GM04504 (cell line): ENCODE data around the gene USP6NL.

Experiments used
- DNase-seq: peaks from one replicate; pipeline ENCODE4 v3.0.0-alpha.2; 2012; ENCODE audit warnings: low read depth

Gene USP6NL

DNA sequence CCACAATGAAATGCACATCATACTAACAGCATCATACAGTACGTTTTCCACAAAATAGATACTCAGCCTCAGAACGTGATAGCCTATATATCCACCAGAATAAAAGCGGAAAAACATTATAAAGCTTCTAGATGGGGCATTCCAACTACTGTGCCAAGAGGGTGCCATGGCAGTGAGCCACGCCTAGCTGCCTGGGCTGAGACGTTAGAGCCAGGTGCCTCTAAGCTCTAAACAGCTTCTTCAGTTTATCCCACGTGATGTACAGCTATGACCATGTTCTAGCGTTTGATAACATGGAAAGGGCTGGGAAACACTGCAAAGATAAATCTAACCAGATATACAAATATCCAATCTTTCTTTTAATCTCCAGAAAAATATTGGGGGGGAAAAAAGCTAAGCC is 17.8 kb downstream of the USP6NL start:
- no peak for DNase-seq

DNA sequence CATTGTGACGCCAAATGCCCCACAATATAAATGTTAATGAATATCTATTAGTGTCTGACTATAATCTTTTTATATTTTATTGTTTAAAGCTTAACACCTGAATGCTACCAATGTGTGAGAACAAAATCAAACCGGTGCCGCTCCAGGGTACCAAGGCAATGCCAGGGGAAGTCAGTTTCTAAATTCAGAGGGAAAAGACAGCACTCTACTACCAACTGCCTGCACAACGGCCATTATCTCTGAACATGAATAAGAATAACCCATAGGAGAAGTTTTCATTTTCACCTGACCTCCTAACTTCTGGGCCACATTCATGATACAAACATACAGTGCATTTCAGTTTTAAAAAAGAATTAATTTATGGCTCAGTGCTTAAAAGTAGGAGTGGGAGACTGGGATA is 21.7 kb downstream of the USP6NL start:
- DNase-seq = no peak

DNA sequence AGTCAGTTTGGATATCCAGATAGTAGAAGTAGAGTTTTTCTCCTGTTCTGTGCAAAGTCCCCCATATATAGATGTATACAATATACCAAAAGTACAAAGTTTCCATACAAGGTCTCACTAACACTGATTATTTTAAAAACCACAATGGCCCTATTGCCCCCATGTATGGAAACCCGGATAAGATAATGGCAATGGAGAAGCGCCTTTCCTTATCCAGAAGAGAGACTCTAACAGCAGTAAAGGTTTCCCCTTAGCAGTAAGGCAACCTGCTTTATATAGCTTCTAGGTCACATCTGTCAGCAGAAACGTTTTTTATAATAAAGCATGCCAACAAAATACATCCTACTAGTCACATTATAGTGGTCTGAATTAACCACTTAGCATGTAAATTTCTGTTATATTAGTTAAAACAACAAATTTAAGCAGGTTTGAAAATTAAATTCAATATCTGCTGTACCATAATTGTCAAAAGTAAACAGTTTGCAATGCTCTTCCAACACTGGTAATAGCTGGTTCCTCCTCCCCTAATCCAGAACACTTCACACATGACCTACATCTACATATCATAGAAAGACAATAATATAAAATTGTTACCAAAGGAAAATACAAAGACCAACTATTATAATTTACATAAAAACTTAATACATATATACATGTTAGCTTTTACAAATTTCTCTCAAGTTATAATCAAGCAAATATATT is 22.4 kb downstream of the USP6NL start:
- no peak for DNase-seq

DNA sequence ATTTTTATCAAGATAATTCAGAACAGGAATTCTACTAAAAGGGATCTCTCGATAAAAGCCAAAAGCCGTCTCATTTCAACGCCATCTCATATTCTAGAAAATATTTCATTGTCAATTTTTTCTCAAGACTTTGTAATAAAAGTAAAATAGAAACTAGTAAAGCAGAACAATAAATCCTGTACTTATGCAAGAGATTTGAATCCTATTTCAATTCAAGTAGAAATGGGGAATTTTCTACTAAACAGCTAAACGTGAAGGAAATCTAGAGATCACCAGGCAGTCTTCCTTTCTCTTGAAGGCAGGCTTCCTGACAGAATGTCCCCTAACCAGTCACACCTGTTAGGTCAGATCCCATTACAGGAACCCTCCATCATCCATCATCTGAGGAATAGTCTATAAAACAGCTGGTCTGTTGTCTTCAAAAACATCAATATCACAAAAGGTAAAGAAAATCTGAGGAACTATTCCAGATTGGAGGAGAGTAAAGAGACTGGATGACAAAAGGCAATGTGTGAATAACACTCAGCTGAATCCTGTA is 23.7 kb downstream of the USP6NL start:
- DNase-seq = no peak

DNA sequence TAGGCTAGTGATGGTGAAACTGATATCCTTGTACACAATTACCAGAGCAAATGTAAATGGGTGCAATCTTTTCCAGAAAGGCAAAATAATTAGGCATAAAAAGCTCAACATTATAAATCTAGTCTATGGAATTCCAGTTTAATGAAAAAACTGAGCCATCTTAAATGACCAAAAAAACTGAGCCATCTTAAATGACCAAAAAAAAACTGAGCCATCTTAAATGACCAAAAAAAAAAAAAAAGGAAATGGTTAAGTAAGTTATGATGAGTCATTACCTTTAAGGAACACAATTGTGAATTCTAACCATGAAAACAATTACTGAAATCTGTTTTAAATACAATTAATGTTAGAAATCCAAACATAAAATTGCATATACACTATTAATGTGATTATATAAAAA is 25.3 kb downstream of the USP6NL start:
- DNase-seq = no peak

DNA sequence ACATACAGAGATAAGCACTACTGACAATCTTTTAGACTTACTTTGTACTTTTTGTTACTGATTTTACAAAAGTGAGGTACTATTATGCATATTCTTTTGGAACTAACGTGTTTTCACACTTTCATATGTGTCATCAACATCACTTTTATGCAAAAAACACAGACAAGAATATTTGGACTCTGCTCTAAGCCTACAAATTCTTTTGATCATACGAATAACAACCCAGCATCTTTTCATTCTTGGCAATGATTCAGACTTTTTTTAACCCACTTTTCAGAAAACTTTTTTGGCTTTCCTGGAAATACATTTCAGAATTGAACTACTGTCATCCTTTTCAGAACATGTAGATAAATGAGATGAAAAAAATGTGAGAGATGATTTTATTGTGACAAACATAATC is 30.2 kb downstream of the USP6NL start:
- DNase-seq = no peak

DNA sequence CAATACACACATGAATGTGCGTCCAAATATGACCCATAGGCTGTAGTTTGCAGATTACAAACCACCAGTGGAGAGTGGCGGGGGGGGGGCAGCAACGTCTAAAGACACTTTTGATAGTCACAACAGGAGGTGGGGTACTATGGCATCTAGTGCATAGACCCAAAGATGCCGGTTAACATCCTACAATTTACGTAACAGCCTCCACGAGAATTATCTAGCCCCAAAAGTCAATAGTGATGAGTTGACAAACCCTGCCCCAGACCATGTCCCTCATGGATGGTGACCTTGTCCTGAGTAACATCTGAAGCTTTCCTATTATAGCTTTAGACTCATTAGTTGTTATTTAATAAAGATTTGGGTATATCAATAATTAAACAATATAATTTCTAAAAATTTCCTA is 31.6 kb downstream of the USP6NL start:
- DNase-seq = no peak

DNA sequence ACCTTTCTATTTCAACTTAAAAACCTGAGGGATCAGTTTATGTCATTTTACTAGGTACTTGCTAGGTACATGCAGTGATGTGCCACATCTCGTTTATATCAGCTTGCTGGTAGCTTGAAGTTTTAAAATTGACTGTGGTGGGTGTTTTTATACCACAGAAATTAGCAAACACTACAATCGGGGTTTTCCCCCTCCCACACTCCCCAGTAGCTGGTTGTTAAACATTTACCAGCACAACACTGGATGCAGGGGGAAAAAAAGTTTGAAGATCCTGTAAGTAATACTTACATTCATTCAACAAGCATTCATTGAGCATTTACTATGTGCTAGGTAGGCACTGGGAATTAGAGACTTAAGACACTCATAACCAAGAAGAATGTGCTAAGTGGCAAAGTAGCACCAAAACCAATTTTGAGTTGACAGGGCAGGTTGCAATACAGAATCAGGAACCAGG is 32.6 kb downstream of the USP6NL start:
- no peak for DNase-seq

DNA sequence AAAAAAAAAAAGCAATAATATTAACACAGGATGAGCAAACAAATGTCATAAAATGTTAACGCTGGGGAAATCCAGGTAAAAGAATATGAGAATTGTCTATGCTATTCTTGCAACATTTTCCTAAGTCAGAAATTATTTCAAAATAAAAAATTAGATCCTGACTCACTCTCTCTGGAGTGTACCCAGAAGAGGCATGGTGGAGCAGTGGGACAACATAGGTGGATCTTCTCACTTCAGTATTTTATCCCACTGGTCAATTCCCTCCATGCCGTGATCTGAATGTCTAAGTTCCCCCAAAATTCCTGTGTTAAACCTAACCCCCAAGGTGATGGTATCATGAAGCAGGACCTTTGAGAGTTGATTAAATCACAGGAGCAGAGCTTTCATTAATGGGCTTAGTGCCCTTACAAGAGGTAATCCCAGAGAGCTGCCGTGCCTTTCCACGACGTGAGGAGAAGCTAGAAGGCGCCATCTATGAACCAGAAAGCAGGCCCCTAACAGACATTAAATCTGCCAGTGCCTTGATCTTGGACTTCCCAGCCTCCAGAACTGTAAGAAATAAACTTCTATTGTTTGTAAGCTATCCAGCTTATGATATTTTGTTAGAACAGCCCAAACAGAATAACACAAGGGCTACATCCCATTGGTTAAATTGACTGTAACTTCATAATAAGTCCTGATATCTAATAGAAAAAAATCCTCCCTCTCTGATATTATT is 35.2 kb downstream of the USP6NL start:
- no peak for DNase-seq

DNA sequence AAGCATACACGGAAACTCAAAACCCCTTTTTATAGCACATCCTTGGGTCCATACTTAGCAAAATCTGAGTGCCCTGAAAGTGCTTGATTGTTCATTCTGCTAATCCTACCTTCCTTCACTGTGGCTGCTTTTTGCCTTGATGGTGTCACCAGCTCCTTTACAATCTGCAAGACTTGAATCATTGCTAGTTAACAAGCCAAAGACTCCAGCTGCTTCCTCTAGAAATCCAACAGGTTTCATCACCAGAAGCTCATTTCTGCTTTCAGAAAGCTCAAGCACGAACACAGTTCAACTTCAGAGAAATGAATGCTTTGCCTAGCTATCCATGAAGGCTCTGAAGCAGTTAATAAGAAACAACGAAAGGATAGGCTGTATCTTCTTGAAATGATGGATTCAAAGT is 38.0 kb downstream of the USP6NL start:
- DNase-seq = peak; percentile 39

DNA sequence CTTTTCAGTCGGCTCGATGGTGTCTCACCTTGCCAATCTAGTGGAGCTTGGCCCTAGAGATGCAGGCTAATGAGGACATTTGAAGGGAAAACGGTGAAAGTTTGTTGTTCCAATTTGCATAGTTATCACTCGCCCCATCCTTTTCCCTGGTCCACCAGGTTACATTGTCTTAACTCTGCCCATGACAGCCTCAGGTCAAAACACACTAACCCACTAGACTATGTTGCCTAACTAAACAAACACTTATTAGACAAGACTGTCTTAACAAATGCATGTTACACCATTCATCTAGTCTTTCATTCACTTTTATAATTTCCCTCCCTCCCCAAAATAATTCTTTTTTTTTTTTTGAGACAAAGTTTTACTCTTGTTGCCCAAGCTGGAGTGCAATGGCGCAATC is 40.7 kb downstream of the USP6NL start:
- DNase-seq = no peak

DNA sequence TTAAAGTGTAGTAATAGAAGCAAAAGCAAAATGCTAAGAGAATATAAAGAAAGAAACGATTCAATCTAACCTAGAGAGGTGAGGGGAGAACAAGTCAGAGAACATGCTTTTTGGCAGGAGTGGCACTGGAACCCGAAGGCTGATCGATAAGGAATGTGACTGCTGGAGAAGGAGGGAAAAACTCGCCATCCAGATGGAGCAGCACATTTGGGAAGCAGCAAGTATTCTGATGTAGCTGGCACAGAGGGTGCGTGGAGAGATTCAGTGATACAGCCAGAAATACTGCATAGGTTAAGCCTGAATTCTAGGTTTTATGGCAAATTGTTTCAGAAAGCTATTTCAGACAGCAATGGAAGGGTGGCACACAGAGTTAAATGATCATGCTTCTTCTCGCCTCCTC is 42.0 kb downstream of the USP6NL start:
- DNase-seq = no peak

DNA sequence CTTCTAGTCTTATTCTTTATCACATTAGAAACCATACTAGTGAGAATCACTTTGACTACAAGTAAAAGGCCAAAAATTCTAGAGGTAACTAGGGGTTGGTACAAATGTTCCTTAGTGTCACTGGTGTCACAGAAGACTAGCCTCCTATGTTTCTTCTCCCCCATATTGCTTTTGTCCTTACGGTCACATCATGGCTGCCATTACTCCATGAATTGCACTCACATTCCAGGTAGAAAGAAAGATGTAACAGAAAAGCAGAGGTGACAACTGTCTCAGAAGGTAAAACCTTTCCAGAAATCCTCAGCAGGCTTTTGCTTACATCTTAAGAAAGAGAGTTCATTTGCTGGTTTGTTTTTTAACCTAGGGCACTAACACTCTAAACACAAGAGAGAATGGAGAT is 42.9 kb downstream of the USP6NL start:
- no peak for DNase-seq

DNA sequence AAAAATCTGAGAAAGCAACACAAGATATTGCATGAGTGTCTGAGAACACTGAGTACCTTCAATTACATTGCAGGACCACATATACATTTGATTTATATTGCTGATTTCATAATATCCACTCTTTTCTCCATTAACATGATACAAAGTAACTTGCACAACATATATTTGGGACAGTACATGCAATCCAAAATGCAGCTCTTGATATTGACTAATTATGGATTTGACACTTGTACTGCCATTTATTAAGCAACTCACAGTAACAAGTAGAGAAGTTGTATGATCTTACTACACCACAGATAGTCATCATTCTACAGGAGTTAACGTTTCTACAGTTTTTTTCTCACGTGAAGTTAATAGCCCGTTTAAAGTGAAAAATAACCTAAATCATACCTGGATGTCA is 46.7 kb downstream of the USP6NL start:
- no peak for DNase-seq

DNA sequence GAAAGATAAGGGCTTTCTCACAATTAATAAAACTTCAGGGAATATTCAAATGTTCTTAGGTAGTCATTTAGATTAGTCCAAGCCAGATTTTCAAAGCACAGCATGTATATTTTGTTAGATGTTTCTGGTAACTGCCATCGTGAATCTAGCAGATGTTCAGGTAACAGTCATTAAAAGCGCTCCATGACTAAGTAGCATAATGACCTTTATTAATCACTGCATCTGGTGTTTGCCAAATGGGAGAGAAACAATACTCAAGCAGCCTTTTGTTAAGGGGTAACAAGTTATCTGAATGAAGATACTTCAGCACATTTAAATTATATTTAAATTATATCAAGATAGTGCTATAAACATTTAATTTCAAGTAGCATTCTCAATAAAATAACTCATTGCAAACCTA is 47.5 kb downstream of the USP6NL start:
- DNase-seq = no peak

DNA sequence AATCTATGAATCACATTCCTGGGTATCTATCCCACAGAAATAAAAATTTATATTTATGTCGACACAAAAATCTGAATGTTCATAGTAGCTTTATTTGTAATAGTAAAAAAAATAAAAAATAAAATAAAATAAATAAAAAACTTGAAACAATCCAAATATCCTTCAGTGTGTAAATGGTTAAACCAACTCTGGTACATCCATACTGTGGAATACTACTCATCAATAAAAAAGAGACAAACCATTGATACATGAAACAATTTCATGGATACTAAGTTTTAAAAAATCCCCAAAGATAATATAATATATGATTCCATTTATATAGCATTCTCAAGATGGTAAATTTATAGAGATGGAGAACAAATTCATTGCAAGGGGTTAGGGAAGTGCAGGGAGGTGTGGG is 48.6 kb downstream of the USP6NL start:
- no peak for DNase-seq

DNA sequence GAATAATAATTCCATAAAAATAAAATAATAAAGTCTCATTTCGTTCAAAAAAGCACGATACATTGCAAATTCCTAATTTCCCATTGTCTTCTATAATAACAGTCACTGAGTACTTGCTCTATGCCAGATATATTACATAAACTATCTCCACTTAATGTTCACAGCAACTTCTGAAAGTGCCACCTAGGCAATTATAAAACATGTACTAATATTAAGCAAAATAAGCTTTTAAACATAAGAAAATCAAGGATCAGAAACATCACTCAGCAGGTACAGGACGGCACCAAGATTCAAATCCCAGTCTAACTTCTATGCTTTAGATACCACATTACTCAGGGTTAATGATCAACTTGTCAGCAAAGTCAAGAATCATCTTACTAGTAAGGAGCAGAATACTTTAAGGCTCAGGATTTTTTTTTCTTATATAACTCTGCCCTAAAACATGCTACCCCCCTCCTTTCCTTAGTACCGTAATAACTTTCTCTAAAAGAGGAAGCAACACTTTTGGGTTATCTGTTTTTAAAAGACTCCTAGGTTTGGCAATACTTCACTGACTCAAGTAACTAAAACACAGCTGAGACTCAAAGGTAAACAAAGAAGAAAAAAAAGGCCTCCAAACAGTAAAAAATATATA is 51.3 kb downstream of the USP6NL start:
- DNase-seq = no peak

DNA sequence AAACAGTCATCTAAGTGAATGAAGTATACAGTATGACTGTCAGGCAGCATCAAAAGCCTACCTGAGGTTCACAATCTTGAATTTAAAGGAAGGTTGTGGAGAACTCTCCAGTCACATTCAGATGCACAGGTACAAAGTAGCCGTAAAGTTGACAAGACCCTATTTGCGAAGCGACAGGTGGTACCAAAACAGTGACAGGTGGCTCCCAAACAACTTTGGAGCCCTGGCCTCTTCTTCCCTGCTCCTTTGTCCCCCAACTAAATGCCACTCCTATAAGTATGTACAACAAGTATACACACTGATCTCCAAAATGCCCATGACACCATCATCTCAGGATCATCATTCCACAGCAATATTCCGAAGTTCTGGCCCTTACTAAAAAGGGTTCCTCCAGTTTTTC is 53.5 kb downstream of the USP6NL start:
- no peak for DNase-seq

DNA sequence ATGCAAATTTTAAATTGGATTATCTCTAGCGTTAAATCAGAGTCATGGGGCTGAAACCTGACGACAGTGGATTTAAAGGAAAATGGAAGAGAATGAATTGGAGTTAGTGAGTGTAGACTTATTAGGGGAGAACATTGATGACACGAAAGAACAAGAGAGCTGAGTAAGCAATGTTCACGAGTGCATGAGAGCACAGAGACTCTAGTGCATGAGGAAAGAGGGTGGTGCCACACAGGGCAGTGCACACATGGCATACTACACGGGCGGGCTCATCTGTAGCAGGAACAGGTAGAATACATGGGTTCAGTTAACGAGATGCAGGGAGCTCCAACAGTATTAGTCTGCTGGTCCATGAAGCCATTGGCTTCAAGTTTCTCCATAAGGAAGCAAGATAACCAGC is 53.9 kb downstream of the USP6NL start:
- DNase-seq = no peak

DNA sequence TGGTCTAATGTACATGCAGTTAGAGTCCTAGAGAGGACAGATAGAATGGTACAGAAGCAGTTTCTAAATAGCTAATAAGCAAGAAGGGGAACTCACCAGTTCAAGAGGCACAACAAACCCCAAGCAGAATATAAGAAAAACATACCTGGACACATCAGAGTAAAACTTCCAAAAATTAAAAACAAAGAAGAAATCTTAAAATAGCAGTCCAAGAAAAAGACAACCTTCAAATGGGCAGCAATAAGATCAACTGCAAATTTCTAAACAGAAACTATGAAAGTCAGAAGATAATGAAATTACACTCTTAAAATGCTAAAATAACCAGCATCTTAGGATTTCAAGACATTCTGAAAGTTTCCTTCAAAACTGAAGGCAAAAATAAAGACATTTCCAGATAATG is 55.9 kb downstream of the USP6NL start:
- DNase-seq = no peak

DNA sequence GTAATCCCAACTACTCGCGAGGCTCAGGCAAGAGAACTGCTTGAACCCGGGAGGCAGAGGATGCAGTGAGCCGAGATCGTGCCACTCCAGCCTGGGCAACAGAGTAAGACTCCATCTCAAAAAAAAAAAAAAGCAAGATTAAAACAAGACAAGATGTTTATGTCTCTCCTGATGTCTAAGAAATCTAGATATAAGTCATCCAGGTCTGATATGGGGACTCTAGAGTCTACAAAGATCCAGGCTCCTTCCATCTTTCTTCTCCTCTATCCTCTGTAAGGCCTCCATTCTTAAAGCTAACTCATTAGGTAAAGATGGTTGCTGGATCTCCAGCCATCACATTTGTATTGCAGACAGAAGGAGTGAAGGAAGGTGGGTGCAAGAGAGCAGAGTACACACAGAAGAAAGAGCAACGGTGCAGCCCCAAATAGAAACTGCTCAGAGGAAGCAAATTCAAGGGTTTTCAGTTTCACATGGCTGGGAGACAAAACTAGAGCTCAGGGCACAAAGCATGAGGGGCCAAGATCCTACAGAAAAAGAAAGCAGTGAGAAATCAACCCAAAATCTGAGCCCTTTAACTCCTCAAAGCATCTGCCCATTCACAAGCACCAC is 57.6 kb downstream of the USP6NL start:
- DNase-seq = no peak

DNA sequence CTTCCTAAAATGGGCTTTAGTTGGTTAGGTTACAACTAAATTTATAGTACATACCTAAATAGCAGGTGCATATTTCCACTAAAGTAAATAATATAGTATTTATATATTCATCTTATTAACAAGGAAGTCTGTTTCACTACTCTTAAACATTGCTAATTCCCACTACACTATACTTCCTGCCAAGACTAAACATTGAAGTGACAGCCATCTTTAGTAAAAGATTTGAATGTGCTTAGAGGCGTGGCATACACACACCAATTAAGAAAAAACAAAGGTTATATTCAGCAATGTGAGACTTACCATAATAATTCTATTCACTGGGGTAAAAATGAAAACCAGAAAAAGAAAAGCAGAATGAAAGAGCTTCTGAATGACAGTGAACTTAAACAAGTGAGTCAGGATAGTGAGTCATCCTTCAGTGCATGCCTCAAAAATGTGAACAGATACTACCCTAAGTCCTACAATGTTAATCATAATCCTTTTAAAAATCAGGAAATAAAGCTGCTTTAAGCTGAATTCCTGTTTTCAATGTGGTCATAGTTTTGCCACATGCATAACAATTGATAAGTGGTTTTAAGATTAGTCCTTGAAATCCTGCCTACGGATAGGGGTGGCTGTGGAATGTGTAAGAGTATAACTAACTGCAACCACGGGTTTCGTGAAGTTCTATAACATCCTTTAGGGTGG is 59.4 kb downstream of the USP6NL start:
- peak; percentile 47 for DNase-seq
